ENCODE results near the gene CHD2.
A peak's percentile ranks its signal among the peaks of the same experiment; 100 is the strongest.

Gene CHD2

GRCh38 chr15:92902737-92903593 lies 2.8 kb downstream of the CHD2 start:
- TF ChIP-seq POLR2AphosphoS5 (IDR thresholded peaks at IDR 0.05; ENCODE audit: low read depth, low read length) (no peak), SIN3A (IDR thresholded peaks at IDR 0.05; ENCODE audit: borderline replicate concordance, insufficient read depth, low read length) (no peak), REST (IDR thresholded peaks at IDR 0.05; ENCODE audit: insufficient read depth in 1 of 2, low read depth in 2 of 2, low read length in 2 of 2) (no peak), TAF1 (IDR thresholded peaks at IDR 0.05; ENCODE audit: borderline replicate concordance, insufficient read depth, low read length) (no peak), FOXP2 (optimal IDR thresholded peaks at IDR 0.05; ENCODE audit: borderline replicate concordance, extremely low read depth, extremely low read length, insufficient read depth) (no peak)

GRCh38 chr15:92903631-92903965 lies 3.5 kb downstream of the CHD2 start:
- TF ChIP-seq REST (IDR thresholded peaks at IDR 0.05; ENCODE audit: insufficient read depth in 1 of 2, low read depth in 2 of 2, low read length in 2 of 2) (no peak), SIN3A (IDR thresholded peaks at IDR 0.05; ENCODE audit: borderline replicate concordance, insufficient read depth, low read length) (no peak), POLR2AphosphoS5 (IDR thresholded peaks at IDR 0.05; ENCODE audit: low read depth, low read length) (no peak), FOXP2 (optimal IDR thresholded peaks at IDR 0.05; ENCODE audit: borderline replicate concordance, extremely low read depth, extremely low read length, insufficient read depth) (no peak), TAF1 (IDR thresholded peaks at IDR 0.05; ENCODE audit: borderline replicate concordance, insufficient read depth, low read length) (no peak)

GRCh38 chr15:92903966-92904721 lies 4.0 kb downstream of the CHD2 start:
- TF ChIP-seq POLR2AphosphoS5 (IDR thresholded peaks at IDR 0.05; ENCODE audit: low read depth, low read length) = peak; percentile 94
- TF ChIP-seq REST (IDR thresholded peaks at IDR 0.05; ENCODE audit: insufficient read depth in 1 of 2, low read depth in 2 of 2, low read length in 2 of 2) = peak in 1 of 2 experiments; percentile 55; a peak in 2 of 4 replicates
- TF ChIP-seq TAF1 (IDR thresholded peaks at IDR 0.05; ENCODE audit: borderline replicate concordance, insufficient read depth, low read length) = peak; percentile 89; the same call in 1 of the 2 replicates
- TF ChIP-seq FOXP2 (optimal IDR thresholded peaks at IDR 0.05; ENCODE audit: borderline replicate concordance, extremely low read depth, extremely low read length, insufficient read depth) = peak; percentile 99
- peak; percentile 32 for TF ChIP-seq SIN3A (IDR thresholded peaks at IDR 0.05; ENCODE audit: borderline replicate concordance, insufficient read depth, low read length)

- TF ChIP-seq SIN3A (IDR thresholded peaks at IDR 0.05; ENCODE audit: borderline replicate concordance, insufficient read depth, low read length) = no peak
- TF ChIP-seq POLR2AphosphoS5 (IDR thresholded peaks at IDR 0.05; ENCODE audit: low read depth, low read length) = no peak
- no peak for TF ChIP-seq REST (IDR thresholded peaks at IDR 0.05; ENCODE audit: insufficient read depth in 1 of 2, low read depth in 2 of 2, low read length in 2 of 2)
- TF ChIP-seq TAF1 (IDR thresholded peaks at IDR 0.05; ENCODE audit: borderline replicate concordance, insufficient read depth, low read length) = no peak
- no peak for TF ChIP-seq FOXP2 (optimal IDR thresholded peaks at IDR 0.05; ENCODE audit: borderline replicate concordance, extremely low read depth, extremely low read length, insufficient read depth)
Observed at GRCh38 chr15:92904722-92905571, 4.8 kb downstream of the CHD2 start.

Data from PFSK-1 (cell line).